Measurements from ENCODE around the gene CNOT11.

DNA sequence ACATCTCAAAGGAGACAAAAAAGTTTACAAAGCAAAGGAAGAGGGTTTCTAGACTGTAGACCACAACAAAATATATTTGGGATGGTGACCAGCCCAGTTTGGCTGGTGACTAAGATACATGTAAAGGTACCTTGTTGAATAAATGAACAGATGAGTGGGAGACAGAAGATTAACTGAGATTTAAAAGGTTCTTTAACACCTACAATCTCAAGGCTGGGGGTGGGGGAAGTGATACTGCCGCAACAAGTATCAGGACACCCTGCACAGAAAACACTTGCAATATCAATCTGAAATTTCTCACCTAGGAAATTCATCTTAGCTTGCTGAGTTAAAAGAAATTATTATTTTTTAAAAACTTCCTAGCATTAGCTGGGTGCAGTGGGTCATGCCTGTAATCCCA lies 47.5 kb downstream of the CNOT11 start:
- TF ChIP-seq, protein P1, sequence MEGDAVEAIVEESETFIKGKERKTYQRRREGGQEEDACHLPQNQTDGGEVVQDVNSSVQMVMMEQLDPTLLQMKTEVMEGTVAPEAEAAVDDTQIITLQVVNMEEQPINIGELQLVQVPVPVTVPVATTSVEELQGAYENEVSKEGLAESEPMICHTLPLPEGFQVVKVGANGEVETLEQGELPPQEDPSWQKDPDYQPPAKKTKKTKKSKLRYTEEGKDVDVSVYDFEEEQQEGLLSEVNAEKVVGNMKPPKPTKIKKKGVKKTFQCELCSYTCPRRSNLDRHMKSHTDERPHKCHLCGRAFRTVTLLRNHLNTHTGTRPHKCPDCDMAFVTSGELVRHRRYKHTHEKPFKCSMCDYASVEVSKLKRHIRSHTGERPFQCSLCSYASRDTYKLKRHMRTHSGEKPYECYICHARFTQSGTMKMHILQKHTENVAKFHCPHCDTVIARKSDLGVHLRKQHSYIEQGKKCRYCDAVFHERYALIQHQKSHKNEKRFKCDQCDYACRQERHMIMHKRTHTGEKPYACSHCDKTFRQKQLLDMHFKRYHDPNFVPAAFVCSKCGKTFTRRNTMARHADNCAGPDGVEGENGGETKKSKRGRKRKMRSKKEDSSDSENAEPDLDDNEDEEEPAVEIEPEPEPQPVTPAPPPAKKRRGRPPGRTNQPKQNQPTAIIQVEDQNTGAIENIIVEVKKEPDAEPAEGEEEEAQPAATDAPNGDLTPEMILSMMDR (IDR thresholded peaks at IDR 0.05): no peak
- no peak for TF ChIP-seq POLR2A (IDR thresholded peaks at IDR 0.05)
